NCI-H1417 (cell line): ENCODE results near the gene STX12.

ENCODE experiments used
- DNase-seq, 3 experiments: peaks; one replicate each; lab custom pipeline; 2025; lab: John Stamatoyannopoulos, UW

The STX12 gene

DNA sequence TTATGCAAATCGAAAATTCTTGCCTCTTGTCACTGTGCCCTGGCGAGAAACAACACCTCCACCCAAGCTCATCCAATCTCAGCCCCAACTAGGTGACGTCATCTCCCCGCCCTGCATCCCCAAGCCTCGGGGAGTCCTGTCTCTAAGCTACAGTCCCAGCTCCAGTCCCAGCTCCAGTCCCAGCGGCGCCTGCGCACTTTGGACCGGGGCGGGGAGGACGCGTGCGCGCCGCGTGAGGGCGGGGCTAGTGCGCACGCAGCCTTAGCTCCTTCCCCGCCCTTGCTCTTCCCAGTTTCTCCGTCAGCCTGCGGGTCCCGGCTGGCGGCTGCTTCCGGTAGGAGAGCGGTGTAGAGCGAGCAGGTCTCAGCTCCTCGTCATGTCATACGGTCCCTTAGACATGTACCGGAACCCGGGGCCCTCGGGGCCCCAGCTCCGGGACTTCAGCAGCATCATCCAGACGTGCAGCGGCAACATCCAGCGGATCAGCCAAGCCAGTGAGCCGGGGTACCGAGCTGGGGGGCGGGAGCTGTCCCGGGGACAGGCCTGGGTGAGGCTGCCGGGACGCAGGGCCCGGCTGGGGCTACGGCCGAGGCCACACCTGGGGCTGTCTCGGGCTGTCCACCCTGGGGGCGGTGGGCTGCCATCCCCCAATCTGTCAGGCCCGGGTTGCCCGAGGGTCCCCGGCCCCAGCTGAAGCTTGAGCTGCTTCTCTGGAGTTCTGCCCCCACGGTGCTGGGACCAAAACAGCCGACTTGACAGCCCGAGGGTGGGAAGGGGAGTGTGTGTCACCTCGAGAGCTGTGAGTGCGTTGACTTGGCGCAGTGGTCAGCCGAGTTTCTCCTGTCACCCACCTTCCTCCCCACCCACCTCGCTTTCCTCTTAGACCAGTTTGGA, at the start of gene STX12:
TSS of gene STX12 (plus strand) at position 288 of the 894 bp plus-strand sequence. CDS start at position 377, 89 bp downstream.
- peak; percentile 97 to 99 (median 97) for DNase-seq

DNA sequence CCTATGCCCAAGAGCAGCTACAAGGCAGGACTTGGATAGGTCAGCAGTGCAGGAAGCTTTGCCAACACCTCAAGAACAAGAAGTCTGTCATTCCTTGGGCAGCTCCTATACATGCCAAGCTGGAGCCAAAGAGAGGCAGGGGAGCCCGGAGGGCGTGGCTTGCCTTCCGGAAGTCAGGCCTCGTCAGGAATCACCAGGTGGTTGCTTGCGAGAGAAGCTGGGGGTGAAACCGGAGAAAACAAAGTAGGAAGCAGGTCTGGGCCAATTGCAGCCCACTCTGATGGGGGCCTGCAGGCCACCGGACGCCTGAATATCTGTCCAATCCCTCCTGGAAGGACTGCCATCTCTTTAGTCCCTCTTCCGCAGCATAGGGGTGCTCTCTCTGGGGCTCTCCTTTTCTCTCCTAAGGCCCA, 48.1 kb upstream of the STX12 start:
- peak; percentile 72 to 91 (median 86) for DNase-seq

DNA sequence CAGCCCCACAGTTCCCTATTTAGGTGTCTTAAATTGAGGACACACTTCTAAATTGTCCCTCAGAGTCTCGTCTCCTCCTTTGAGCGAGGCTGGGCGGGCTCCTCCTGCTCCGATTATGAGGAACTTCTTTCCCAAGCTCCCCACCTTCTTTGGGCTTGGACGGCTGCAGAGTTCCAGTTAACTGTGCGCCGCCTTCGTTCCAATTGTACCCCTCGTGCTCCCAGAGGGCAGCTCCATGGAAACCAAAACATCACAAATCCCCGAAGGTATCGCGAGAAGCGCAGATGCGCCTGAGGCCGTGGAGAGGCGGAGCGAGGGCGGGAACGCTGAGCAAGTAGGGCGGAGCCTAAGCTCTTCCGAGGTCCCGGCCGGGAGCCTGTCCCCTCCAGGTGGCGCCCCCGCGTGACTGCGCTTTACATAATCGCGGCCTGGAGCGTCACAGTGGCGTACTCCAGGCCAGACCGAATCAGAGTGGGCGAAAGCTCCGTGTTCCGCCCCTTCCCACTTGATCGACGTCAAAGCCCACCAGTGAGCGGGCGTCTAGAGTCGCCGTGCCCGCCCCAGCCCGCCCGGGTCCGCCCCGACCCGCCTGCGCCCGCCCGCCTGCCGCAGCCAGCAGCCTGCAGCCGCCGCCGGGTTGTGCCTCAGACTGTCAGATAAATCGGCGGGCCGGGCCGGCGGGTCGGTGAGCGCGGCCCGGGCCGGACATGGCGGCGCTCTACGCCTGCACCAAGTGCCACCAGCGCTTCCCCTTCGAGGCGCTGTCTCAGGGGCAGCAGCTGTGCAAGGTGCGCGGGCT, 47.4 kb upstream of the STX12 start, which contains the start of gene FAM76A:
TSS of gene FAM76A (plus strand) at position 588 of the 799 bp plus-strand sequence. CDS start at position 708, 120 bp downstream.
- DNase-seq = peak; percentile 99 to 100 (median 99)

DNA sequence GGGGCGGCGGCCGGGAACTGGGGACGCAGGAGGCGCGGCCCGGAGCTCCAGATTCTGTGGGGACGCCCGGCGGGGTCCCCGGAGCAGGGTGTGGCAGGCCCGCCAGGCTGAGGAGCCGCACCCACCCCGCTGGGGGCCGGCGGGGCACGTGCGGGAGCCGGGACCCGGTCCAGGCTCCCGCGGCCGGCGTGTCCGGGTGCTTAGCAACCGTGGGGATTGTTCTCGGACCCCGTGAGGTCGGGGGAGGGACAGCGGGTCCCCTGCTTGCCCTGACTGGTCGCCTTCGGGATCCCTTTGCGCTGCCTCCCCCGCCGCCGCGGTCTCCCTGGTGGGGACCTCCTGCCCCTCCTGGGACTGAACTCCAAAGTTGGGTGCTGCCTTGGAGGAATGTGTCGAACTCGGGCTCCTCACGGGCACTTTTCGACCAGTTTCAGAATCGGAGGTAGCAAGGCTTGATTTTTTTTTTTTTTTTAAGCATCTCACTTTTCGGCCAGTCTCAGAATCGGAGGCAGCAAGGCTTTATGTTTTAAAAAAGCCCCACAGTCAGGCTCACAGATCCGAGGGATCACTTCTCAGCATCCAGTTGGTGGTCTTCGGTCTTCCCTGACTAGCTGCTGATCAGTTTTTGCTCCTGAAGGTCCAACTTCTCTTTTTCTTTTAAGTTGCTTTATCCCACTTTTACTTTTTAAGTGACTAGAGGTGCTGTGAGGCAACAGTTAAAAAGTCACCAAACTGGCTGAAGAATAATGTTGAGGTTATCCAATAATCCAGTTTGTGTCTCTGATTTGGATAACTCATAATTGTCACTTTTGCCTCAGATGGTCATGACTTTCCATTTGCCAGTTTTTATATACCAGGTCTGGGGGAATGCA, 46.6 kb upstream of the STX12 start:
- DNase-seq = peak; percentile 18 to 83 (median 78)

DNA sequence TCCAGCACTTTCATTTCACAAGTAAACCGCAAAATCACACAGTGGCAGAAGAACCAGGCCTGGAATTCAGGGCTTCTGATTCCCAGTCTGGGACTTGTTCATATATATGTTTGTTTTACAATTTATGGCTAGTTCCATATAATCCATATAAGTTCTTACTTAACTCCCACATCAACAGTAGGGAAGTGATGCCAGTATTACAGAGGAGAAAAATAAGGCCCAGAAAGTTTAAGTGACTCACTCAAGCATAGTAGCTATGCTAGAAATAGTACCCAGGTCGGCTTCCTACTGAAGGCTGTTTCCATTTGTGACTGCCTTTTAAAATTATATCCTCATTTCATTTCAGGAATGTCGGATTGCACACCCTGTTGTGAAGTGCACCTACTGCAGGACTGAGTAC, 45.9 kb upstream of the STX12 start:
- no peak for DNase-seq

DNA sequence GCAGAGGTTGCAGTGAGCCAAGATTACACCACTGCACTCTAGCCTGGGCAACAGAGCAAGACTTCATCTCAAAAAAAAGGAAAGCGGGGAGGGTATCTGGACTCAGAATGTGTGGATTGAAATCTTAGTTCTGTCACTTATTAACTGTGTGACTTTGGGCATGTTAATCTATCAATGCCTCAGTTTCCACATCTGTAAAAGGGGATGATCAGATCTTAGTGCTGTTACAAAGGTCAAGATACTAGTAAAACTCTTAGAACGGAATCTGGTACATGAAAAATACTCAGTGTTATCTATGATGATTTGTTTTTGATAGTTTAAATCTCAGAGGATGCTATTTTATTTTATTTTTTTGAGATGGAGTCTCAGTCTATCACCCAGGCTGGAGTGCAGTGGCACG, 36.8 kb upstream of the STX12 start:
- no peak for DNase-seq

DNA sequence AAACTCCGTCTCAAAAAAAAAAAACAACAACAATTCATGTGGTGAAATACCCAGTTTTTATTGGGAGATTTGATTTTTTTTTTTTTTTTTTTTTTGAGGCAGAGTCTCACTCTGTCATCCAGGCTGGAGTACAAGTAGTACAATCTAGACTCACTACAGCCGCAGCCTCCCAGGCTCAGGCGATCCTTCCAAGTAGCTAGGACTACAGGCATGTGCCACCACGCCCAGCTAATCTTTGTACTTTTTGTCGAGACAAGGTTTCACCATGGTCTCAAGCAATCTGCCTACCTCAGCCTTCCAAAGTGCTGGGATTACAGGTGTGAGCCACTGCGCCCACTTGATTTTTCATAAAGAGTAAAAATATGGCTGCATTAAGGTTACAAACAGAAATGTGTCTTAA, 31.9 kb upstream of the STX12 start:
- DNase-seq = no peak

DNA sequence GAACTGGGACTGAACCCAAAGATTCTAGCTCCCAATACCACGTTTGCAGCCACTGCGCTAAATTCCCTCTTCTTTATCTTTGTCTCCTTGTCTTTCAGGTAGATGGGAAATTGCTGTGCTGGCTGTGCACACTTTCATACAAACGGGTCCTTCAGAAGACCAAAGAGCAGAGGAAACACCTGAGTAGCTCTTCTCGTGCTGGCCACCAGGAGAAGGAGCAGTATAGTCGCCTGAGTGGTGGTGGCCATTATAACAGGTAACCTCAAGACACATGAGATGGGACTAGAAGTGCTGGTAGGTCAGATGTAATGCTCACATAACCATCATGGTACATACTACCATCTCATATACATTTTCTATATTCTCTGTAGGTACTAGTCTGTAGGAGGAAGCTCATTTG, 28.5 kb upstream of the STX12 start:
- DNase-seq = no peak

DNA sequence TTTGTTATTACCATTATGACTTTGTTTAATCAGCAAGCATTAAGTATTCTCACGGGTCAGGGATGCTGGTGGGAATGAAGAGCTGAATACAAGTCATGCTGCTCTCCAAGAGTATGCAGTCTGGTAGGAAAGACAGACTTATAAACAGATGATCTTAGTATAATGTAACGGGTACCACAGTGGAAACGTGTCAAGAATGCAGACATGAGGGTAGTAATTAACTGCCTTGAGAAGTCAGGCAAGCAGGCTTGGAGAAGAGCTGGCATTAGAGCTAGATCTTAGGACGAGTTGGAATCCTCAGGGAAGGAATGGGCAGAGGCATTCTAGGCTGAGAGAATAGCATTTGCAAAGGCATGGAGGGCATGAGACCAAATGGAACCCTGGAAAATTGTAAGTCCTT, 27.6 kb upstream of the STX12 start:
- no peak for DNase-seq

DNA sequence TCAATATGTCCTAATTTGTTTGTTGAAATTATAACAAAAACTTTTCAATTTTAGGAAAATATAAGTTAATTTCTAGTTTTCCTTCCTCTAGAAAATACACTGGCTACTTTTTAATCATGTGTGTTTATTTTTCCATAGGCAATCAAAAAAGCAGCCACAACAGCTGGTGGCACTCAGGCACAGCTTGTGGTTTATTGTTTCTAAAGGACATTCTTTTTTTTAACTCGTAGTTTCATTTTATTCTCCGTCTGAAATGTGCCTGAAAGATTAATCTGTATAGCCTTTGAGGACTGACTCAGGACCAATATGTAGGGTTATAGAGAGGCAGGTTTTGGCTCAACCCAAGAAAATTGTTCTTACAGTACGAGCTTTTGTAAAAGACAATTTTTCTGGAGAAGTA, 20.7 kb upstream of the STX12 start:
- peak; percentile 11 to 65 (median 20) for DNase-seq

DNA sequence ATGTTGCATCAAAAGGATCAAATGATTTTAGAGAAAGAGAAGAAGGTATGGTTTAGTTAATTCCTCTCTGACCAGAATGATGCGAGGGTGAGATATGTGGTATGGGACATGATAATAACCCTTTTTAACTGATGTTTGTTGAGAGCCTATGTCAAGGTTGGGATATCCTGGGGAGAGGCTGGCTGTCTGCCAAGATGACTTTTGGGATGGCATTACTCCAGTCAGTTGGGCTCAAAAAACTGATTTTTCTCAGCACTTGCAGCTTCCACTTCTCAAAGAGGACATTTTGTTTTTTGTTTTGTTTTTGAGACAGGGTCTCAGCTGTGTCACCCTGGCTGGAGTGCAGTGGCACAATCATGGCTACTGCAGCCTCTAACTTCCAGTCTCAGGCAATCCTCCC, 17.7 kb upstream of the STX12 start:
- DNase-seq = no peak

DNA sequence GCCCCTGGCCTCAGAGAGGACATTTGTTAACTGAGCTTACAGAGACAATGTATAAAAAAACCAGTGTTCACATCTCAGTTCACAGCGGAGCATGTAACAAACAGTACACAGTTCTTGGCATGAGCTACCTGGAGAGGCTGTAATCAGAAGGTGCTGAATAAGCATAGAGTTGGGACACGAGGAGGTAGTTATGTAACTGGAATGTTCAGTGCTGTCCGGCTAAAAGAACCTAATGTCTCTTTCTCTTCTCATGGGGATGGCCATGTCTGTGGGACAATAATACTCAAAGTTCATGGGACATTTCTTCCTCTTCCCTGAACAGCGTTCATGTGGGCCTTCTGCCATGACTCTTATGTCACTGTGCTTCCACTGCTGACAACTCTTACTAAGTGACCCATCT, 17.2 kb upstream of the STX12 start:
- DNase-seq = no peak

DNA sequence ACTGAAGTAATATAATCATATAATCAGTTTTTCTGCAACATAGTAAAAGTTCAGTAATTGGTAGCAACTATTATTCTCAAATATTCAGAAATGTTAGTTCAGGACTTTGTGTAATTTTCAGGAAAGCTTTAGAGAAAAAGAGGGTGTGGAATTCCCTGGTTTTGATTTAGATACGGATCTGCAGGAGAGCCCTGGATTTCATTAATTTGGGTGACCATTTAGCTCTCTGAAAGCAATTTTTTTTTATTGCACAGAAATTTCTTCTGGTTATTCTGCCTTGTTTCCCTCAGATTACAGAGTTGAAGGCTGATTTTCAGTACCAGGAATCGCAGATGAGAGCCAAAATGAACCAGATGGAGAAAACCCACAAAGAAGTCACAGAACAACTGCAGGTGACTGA, 13.8 kb upstream of the STX12 start:
- no peak for DNase-seq

DNA sequence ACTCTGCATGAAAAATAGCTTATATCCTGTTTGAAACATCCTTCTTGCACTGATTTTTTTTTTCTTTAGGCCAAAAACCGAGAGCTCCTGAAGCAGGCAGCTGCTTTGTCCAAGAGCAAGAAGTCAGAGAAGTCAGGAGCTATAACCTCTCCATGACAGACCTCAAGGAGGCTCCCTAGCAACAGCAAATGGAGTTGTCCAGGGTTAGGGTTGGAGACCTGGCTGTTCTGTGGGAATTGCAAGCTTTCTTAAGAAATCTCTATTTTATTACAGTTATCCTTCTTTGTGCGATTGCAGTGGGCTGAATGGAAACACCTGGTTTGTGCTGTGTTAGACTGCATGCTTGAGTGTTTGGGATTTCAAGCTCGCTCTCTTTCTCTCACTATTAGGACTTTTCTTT, 12.6 kb upstream of the STX12 start:
- no peak for DNase-seq

DNA sequence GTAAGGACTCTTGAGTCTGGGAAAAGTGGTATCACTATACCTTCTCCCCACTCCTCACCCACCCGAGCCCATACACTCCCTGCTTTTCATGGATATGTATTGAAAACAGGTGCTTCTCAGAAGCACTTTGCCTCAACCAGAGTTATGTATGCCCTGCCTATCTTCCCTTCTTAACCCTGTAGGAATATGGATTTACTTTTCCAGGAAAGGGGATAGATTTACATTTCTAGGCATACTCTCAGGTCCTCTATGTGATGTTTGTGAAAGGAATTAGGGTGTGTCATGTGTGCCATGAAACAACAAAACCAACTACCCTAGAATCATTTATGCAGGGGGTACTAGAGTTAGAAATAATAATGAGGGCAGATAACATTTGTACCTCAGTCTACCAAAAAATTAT, 11.0 kb upstream of the STX12 start:
- no peak for DNase-seq

DNA sequence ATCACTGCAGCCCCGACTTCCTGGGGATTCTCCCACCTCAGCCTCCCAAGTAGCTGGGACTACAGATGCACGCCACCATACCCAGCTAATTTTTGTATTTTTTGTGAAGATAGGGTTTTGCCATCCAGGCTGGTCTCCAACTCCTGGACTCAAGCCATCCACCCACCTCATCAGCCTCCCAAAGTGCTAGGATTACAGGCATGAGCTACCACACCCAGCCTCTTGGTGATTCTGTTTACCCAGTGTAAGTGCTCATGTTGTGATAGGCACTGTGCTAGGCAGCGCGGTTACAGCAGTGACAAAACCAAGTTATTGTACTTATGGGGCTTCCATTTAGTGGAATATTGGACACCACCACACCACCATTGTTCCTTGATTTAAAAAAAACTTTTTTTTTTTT, 9.7 kb upstream of the STX12 start:
- DNase-seq = no peak

DNA sequence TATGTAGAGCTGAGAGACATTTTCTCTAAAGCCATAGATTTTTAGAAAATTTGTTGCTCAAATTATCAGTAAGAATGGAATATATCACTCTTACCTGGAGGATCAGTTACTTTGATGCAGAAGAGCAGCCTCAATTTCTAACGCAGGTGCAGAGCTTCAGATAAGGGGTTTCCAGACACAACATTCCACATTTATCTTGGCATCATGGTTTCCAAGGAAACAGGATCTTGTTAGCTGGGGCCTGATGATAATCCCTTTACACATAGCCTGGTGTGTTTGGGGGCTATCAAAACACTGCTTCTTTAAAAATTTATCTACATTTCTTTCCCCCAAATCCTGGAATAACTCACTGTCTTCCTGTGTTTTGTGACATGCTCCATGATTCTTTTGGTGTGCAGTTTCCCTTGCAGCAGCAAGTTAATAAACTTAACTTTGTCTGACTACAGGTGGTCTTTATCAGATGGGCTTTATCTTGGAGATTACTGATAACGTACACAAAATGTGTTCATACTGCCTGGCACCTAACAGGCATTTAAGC, 2.7 kb upstream of the STX12 start:
- peak in 1 of 3 experiments; percentile 13 for DNase-seq

DNA sequence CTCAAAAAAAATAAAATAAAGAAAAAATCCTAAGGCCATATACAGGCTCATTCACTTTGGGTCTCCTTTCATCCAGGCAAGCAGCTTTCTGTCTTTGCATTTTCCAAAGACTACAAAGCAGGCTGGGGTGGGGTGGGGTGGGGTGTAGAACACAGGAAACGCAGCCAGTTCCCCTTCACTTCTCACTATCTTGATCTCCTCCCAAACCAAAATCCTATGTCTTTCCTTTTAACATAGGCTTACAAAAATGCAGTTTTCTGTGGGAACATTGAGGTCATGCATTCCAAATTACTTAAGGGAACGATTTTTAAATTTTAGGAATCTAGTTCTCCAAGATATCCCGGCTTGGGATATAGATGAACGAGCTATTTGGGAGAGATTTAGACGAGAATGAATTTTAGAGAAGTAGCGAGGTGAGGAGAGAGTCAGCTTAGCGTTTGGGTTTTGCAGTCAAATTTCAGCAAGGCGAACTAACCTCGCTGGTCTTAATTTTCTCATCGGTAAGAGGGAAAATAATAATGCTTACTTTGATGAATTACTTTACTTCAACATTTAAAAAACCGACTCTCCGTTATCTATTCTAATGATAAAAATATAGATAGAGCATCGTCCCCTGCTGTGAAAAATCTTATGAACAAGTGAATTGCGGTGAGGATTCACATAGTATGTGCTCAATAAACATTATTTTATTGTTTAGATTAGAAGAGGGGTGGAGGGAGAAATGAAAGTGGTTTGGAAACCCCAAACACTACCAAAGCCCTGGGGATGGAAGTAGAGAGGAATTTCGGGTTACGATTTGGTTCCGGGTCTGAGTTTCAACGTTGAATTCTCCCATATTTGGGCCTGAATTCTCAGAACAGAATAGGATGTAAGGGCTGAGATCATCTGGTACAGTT, 735 bp upstream of the STX12 start:
- DNase-seq = no peak

DNA sequence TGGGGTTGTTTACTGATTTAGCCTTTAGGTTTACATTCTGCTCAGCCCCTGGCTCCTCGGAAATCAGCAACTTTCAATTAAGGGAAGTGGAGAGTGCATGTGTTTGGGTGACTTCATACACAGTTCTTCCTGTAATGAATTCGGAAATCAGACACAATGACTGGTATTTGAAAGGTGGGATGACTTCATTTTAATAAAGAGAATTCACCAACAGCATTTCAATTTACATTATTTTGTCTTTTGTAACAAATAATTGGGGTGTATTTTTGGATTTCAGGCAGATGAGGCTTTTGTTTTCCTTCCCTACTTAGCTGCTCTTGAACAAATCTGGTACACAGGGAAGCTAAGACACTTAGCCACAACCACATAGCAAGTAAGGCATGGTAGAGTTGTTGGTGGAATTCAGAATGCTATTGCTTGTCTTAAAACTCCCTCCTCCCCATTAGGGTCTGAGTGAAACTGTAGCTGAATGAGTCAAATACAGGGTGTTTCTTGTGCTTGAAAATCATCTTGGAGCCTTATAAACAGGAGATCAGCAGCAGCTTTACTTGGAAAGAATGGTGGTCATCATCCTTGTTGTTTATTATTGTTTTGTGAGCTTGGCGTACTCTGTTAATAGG, 917 bp downstream of the STX12 start:
- DNase-seq = no peak

DNA sequence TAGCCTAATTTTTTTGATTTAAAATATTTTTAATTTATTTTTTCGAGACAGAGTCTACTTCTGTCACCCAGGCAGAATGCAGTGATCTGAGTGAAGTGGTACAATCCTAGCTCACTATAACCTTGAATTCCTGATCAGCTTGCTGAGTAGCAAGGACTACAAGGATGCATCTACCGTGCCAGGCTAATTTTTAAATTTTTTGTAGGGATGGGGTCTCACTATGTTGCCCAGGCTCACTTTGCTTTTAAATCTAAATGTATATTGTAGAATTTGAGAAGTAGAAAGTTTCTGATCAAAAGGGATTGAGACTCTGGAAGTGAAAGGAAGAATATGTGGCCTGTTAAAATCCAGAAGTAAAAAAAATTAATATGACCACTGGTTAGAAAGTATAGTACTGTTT, 1.6 kb downstream of the STX12 start:
- DNase-seq = no peak
